Stimulated activated CD4-positive, alpha-beta T cell treated with anti-CD3 and anti-CD28 coated beads, Interleukin-2, amount 100 ng/mL, for 4 hours (primary cell): Measurements from ENCODE around the gene AQP12B.

Experiments
- DNase-seq: peaks from one replicate; pipeline ENCODE4 v3.0.0-alpha.2; 2020; ENCODE audit warnings: low read depth

Gene AQP12B

GRCh38 chr2:240632306-240632721 lies 50.4 kb downstream of the AQP12B start:
- DNase-seq = no peak

GRCh38 chr2:240631548-240632305 lies 51.0 kb downstream of the AQP12B start:
- DNase-seq = no peak

GRCh38 chr2:240630771-240631547 lies 51.7 kb downstream of the AQP12B start:
- DNase-seq = no peak

GRCh38 chr2:240629968-240630770 lies 52.5 kb downstream of the AQP12B start:
- no peak for DNase-seq

- DNase-seq = no peak
Measured at GRCh38 chr2:240629619-240629967, 53.1 kb downstream of the AQP12B start.

GRCh38 chr2:240628808-240629618 lies 53.7 kb downstream of the AQP12B start:
- no peak for DNase-seq

- DNase-seq = no peak
Measured at GRCh38 chr2:240628507-240628807, 54.2 kb downstream of the AQP12B start.

GRCh38 chr2:240627736-240628506 lies 54.8 kb downstream of the AQP12B start:
- no peak for DNase-seq

GRCh38 chr2:240626531-240627300 lies 56.0 kb downstream of the AQP12B start:
- DNase-seq = no peak
